HAP-1 (cell line): ENCODE results near the gene CCBE1.

Experiments used
- DNase-seq, 2 experiments: peaks; one replicate each; pipeline ENCODE4 v3.0.0-alpha.2; 2016 to 2020; ENCODE audit warnings: low spot score in 2 of 2
- H3K27me3 ChIP-seq: fragments of 250-450 bp; sonication (Bioruptor Pico); 2 replicates; pipeline ENCODE4 v1.5.1; 2020; ENCODE audit warnings: low read depth, mild to moderate bottlenecking, moderate library complexity
- H3K36me3 ChIP-seq: fragments of 250-450 bp; sonication (Bioruptor Pico); replicated peaks from 2 replicates; pipeline ENCODE4 v1.5.1; 2020; ENCODE audit warnings: mild to moderate bottlenecking
- H3K4me1 ChIP-seq: fragments of 250-450 bp; sonication (Bioruptor Pico); 2 replicates; pipeline ENCODE4 v1.5.1; 2020; ENCODE audit warnings: mild to moderate bottlenecking
- H3K4me3 ChIP-seq: fragments of 250-450 bp; sonication (Bioruptor Pico); 2 replicates; pipeline ENCODE4 v1.5.1; 2020; ENCODE audit warnings: mild to moderate bottlenecking, moderate library complexity
- H3K9me3 ChIP-seq: fragments of 250-450 bp; sonication (Bioruptor Pico); 2 replicates; pipeline ENCODE4 v1.5.1; 2020; ENCODE audit warnings: mild to moderate bottlenecking, moderate library complexity
- in situ Hi-C: fragments of 300-500 bp; cut with MboI; formaldehyde crosslinking; loops from 3 replicates; pipeline ENCODE4 v1.14.3; 2020; ENCODE audit warnings: low sequenced_read_pairs, inconsistent platforms, mixed read lengths

The CCBE1 gene

GRCh38 chr18:59704146-59704545 is 6.9 kb upstream of the CCBE1 start:
- Histone ChIP-seq H3K9me3 (no peaks in the 10 kb centered on the region), H3K36me3 (no peaks in the 10 kb centered on the region), H3K27me3 (no peaks in the 10 kb centered on the region), H3K4me1 (no peaks in the 10 kb centered on the region), H3K4me3 (no peak overlapping the region)
- DNase-seq: no peak
- in situ Hi-C loops: no loop called here

GRCh38 chr18:59701272-59701671 is 4.0 kb upstream of the CCBE1 start:
- Histone ChIP-seq H3K27me3 (peaks cover 8% of the 10 kb centered on the region; the same call in 1 of the 2 replicates), H3K36me3 (no peaks in the 10 kb centered on the region), H3K9me3 (no peaks in the 10 kb centered on the region), H3K4me1 (no peaks in the 10 kb centered on the region; the same call in 1 of the 2 replicates), H3K4me3 (no peak overlapping the region)
- in situ Hi-C loops: no loop called here
- DNase-seq: no peak

GRCh38 chr18:59700535-59700967 is 3.3 kb upstream of the CCBE1 start:
- Histone ChIP-seq H3K9me3 (no peaks in the 10 kb centered on the region), H3K27me3 (peaks cover 8% of the 10 kb centered on the region), H3K4me3 (no peak overlapping the region), H3K36me3 (no peaks in the 10 kb centered on the region), H3K4me1 (no peaks in the 10 kb centered on the region; the same call in 1 of the 2 replicates)
- in situ Hi-C loops: no loop called here
- no peak for DNase-seq

- in situ Hi-C loops: no loop called here
- Histone ChIP-seq H3K4me3 (no peak overlapping the region), H3K4me1 (no peaks in the 10 kb centered on the region; the same call in 1 of the 2 replicates), H3K9me3 (no peaks in the 10 kb centered on the region), H3K27me3 (peaks cover 10% of the 10 kb centered on the region), H3K36me3 (no peaks in the 10 kb centered on the region)
- no peak for DNase-seq
Measured at GRCh38 chr18:59699750-59700534, 2.7 kb upstream of the CCBE1 start.

GRCh38 chr18:59699061-59699460 is 1.8 kb upstream of the CCBE1 start:
- H3K36me3 ChIP-seq: no peaks in the 10 kb centered on the region
- no peak for DNase-seq
- no peaks in the 10 kb centered on the region; the same call in 1 of the 2 replicates for H3K4me1 ChIP-seq
- H3K4me3 ChIP-seq: no peak overlapping the region
- peaks cover 12% of the 10 kb centered on the region for H3K27me3 ChIP-seq
- no peaks in the 10 kb centered on the region for H3K9me3 ChIP-seq
- in situ Hi-C loops: no loop called here

- H3K4me3 ChIP-seq: peak overlapping the region; percentile 24
- peaks cover 12% of the 10 kb centered on the region for H3K27me3 ChIP-seq
- in situ Hi-C loops: no loop called here
Measured at GRCh38 chr18:59696311-59697235, 650 bp downstream of the CCBE1 start.

GRCh38 chr18:59695551-59695950 is 1.7 kb downstream of the CCBE1 start:
- in situ Hi-C loops: no loop called here

More at GRCh38 chr18:59696311-59697235, 650 bp downstream of the CCBE1 start:
- Histone ChIP-seq H3K36me3 (no peaks in the 10 kb centered on the region), H3K9me3 (no peaks in the 10 kb centered on the region), H3K4me1 (no peaks in the 10 kb centered on the region; the same call in 1 of the 2 replicates)
- DNase-seq: no peak

GRCh38 chr18:59694824-59695223 is 2.4 kb downstream of the CCBE1 start:
- H3K4me1 ChIP-seq: no peaks in the 10 kb centered on the region; the same call in 1 of the 2 replicates
- DNase-seq: no peak
- H3K9me3 ChIP-seq: no peaks in the 10 kb centered on the region
- peaks cover 12% of the 10 kb centered on the region for H3K27me3 ChIP-seq
- H3K4me3 ChIP-seq: no peak overlapping the region
- H3K36me3 ChIP-seq: no peaks in the 10 kb centered on the region
- in situ Hi-C loops: no loop called here

More at GRCh38 chr18:59695551-59695950, 1.7 kb downstream of the CCBE1 start:
- Histone ChIP-seq H3K4me3 (no peak overlapping the region), H3K4me1 (no peaks in the 10 kb centered on the region; the same call in 1 of the 2 replicates), H3K9me3 (no peaks in the 10 kb centered on the region), H3K36me3 (no peaks in the 10 kb centered on the region), H3K27me3 (peaks cover 12% of the 10 kb centered on the region)
- no peak for DNase-seq

GRCh38 chr18:59691996-59692395 is 5.2 kb downstream of the CCBE1 start:
- in situ Hi-C loops: no loop called here
- no peaks in the 10 kb centered on the region for H3K36me3 ChIP-seq
- no peak overlapping the region for H3K4me3 ChIP-seq
- H3K4me1 ChIP-seq: no peaks in the 10 kb centered on the region
- no peaks in the 10 kb centered on the region for H3K9me3 ChIP-seq
- peaks cover 10% of the 10 kb centered on the region for H3K27me3 ChIP-seq
- DNase-seq: no peak

GRCh38 chr18:59690996-59691395 is 6.2 kb downstream of the CCBE1 start:
- H3K27me3 ChIP-seq: peaks cover 4% of the 10 kb centered on the region; the same call in 1 of the 2 replicates
- H3K4me3 ChIP-seq: no peak overlapping the region
- in situ Hi-C loops: no loop called here
- no peaks in the 10 kb centered on the region for H3K4me1 ChIP-seq
- no peak for DNase-seq
- H3K9me3 ChIP-seq: no peaks in the 10 kb centered on the region
- H3K36me3 ChIP-seq: no peaks in the 10 kb centered on the region

- DNase-seq: no peak
- H3K36me3 ChIP-seq: no peaks in the 10 kb centered on the region
- no peaks in the 10 kb centered on the region for H3K4me1 ChIP-seq
- H3K4me3 ChIP-seq: no peak overlapping the region
- no peaks in the 10 kb centered on the region for H3K9me3 ChIP-seq
- in situ Hi-C loops: no loop called here
- peaks cover 4% of the 10 kb centered on the region; the same call in 1 of the 2 replicates for H3K27me3 ChIP-seq
Measured at GRCh38 chr18:59690186-59690982, 6.8 kb downstream of the CCBE1 start.

GRCh38 chr18:59689756-59690155 is 7.5 kb downstream of the CCBE1 start:
- H3K4me3 ChIP-seq: no peak overlapping the region
- in situ Hi-C loops: no loop called here
- DNase-seq: no peak
- H3K9me3 ChIP-seq: no peaks in the 10 kb centered on the region
- H3K4me1 ChIP-seq: no peaks in the 10 kb centered on the region
- no peaks in the 10 kb centered on the region for H3K36me3 ChIP-seq
- 0 out of 2 replicates have a peak, but pooled peaks cover under 1% of the 10 kb centered on the region for H3K27me3 ChIP-seq

- in situ Hi-C loops: no loop called here
- Histone ChIP-seq H3K9me3 (no peaks in the 10 kb centered on the region), H3K4me1 (no peaks in the 10 kb centered on the region), H3K36me3 (no peaks in the 10 kb centered on the region), H3K4me3 (no peak overlapping the region), H3K27me3 (no peaks in the 10 kb centered on the region)
- DNase-seq: no peak
Measured at GRCh38 chr18:59686260-59686659, 11.0 kb downstream of the CCBE1 start.
